Endothelial cell of umbilical vein (primary cell): ENCODE data around the gene DENND1A. TPM values are rescaled to one million over a fixed set of nuclear protein-coding genes. Genes with fewer than 3 reads are reported as not detected.

ENCODE experiments used
- BruUV-seq: library from RNA; stranded (reverse); fragments of 400-500 nt; replicated peaks from 2 replicates; lab custom pipeline; 2021; lab: Mats Ljungman, UMichigan
- CTCF ChIA-PET: fragments of 300-600, 350-600 bp; sonication (Branson Sonifier 250); formaldehyde crosslinking; loops from one replicate; lab custom pipeline; 2021; ENCODE audit warnings: antibody characterized with exemption, inconsistent platforms; lab: Charles Lee
- POLR2A ChIA-PET: fragments of 300-600, 350-600 bp; sonication (Branson Sonifier 250); formaldehyde crosslinking; loops from one replicate; lab custom pipeline; 2021; ENCODE audit warnings: antibody characterized with exemption, inconsistent platforms; lab: Charles Lee
- DNase-seq: peaks from one replicate; pipeline ENCODE4 v3.0.0-alpha.2; 2011; ENCODE audit warnings: low read depth, low spot score
- FAIRE-seq: peaks from 2 replicates; lab custom pipeline; 2011; peaks lifted over from hg19 to GRCh38; lab: Jason Lieb, UNC
- H2AFZ ChIP-seq: 2 replicates; pipeline ENCODE4 v1.6.0; 2012; ENCODE audit warnings: low read depth, low read length, control low read depth, inconsistent platforms
- H3K27ac ChIP-seq: 2 replicates; pipeline ENCODE4 v1.5.1; 2011; ENCODE audit warnings: low read depth, mild to moderate bottlenecking, control low read depth, low read length, moderate library complexity; ENCODE audit not compliant: insufficient read depth
- H3K27me3 ChIP-seq, 2 experiments: 2 replicates each; pipeline versions ENCODE4 v1.6.0 to v1.6.1; 2011; ENCODE audit warnings: low read length in 2 of 2, mixed read lengths in 1 of 2; ENCODE audit not compliant: control insufficient read depth in 2 of 2, insufficient read depth in 2 of 2
- H3K36me3 ChIP-seq, 2 experiments: 2 replicates in 1 of 2; 3 replicates in 1 of 2; pipeline ENCODE4 v1.5.1; 2011; ENCODE audit warnings: low read length in 2 of 2, mild to moderate bottlenecking in 1 of 2, moderate library complexity in 1 of 2; ENCODE audit not compliant: control insufficient read depth in 2 of 2, insufficient read depth in 2 of 2; ENCODE audit errors: extremely low read depth in 1 of 2
- H3K4me1 ChIP-seq: 3 replicates; pipeline ENCODE4 v1.5.1; 2011; ENCODE audit warnings: mild to moderate bottlenecking, low read length; ENCODE audit not compliant: control insufficient read depth, insufficient read depth; ENCODE audit errors: extremely low read depth
- H3K4me2 ChIP-seq: 2 replicates; pipeline ENCODE4 v1.6.1; 2011; ENCODE audit warnings: low read length, control low read depth, mixed read lengths; ENCODE audit not compliant: insufficient read depth
- H3K4me3 ChIP-seq, 3 experiments: fragments of 200-600 bp in 1 of 3; sonication (generic), shearing (Covaris generic) in 1 of 3; replicated peaks in 1 of 3; 2 replicates each; pipeline ENCODE4 v1.5.1; 2011 to 2016; ENCODE audit warnings: control low read depth in 3 of 3, low read length in 3 of 3, mild to moderate bottlenecking in 2 of 3, inconsistent platforms in 1 of 3, low read depth in 1 of 3, moderate library complexity in 1 of 3; ENCODE audit not compliant: insufficient read depth in 1 of 3
- H3K79me2 ChIP-seq: 2 replicates; pipeline ENCODE4 v1.6.0; 2012; ENCODE audit warnings: low read length, inconsistent platforms; ENCODE audit not compliant: control insufficient read depth, insufficient read depth
- H3K9ac ChIP-seq: replicated peaks from 2 replicates; pipeline ENCODE3; 2011; ENCODE audit warnings: low read length, control low read depth; ENCODE audit not compliant: insufficient read depth; ENCODE audit errors: extremely low read depth
- H3K9me1 ChIP-seq: replicated peaks from 3 replicates; pipeline ENCODE4 v1.6.0; 2011; ENCODE audit warnings: mild to moderate bottlenecking, low read length; ENCODE audit not compliant: control insufficient read depth, insufficient read depth; ENCODE audit errors: extremely low read depth
- H3K9me3 ChIP-seq: replicated peaks from 2 replicates; pipeline ENCODE4 v1.5.1; 2012; ENCODE audit warnings: low read length, inconsistent platforms; ENCODE audit not compliant: control insufficient read depth, insufficient read depth
- H4K20me1 ChIP-seq: replicated peaks from 2 replicates; pipeline ENCODE3; 2011; ENCODE audit warnings: mild to moderate bottlenecking, low read length; ENCODE audit not compliant: control insufficient read depth, insufficient read depth; ENCODE audit errors: extremely low read depth
- CTCF ChIP-seq, 2 donors: IDR thresholded peaks; 1 replicate in 1 of 2; 2 replicates in 1 of 2; pipeline ENCODE4 v1.5.1; 2011; ENCODE audit warnings: low read length in 2 of 2, mild to moderate bottlenecking in 2 of 2, moderate library complexity in 2 of 2, control low read depth in 1 of 2, inconsistent platforms in 1 of 2, low read depth in 1 of 2; ENCODE audit not compliant: insufficient read depth in 1 of 2; ENCODE audit errors: extremely low read depth in 1 of 2
- EZH2 ChIP-seq: IDR thresholded peaks from 2 replicates; pipeline ENCODE4 v1.6.1; 2012; ENCODE audit warnings: borderline replicate concordance, low read depth, mild to moderate bottlenecking, moderate library complexity, low read length, inconsistent platforms; ENCODE audit not compliant: severe bottlenecking
- FOS ChIP-seq: IDR thresholded peaks from 2 replicates; pipeline ENCODE4 v1.6.1; 2011; ENCODE audit warnings: mild to moderate bottlenecking, low read length, moderate library complexity, borderline replicate concordance; ENCODE audit not compliant: insufficient read depth
- GATA2 ChIP-seq: IDR thresholded peaks from 2 replicates; pipeline ENCODE4 v1.7.0; 2011; ENCODE audit warnings: low read depth, mild to moderate bottlenecking, moderate library complexity, mixed read lengths, low read length; ENCODE audit not compliant: insufficient read length, insufficient read depth
- JUN ChIP-seq: IDR thresholded peaks from 2 replicates; pipeline ENCODE4 v1.6.1; 2011; ENCODE audit warnings: borderline replicate concordance, low read depth; ENCODE audit not compliant: insufficient read length, insufficient read depth
- MYC ChIP-seq: IDR thresholded peaks from one replicate; pipeline ENCODE4 v1.6.1; 2011; ENCODE audit warnings: mild to moderate bottlenecking, low read depth, low read length
- POLR2A ChIP-seq: IDR thresholded peaks from 2 replicates; pipeline ENCODE4 v1.6.1; 2012; ENCODE audit warnings: low read depth, mild to moderate bottlenecking, control low read depth, low read length
- POLR2AphosphoS5 ChIP-seq: IDR thresholded peaks from 2 replicates; pipeline ENCODE4 v1.6.1; 2012; ENCODE audit warnings: low read depth, mild to moderate bottlenecking, control low read depth, low read length, moderate library complexity; ENCODE audit not compliant: insufficient read depth
- dilution Hi-C: fragments of 300-500 bp; cut with MboI; formaldehyde crosslinking; loops from one replicate; pipeline ENCODE4 v1.15.0; 2019; ENCODE audit warnings: low sequenced_read_pairs; ENCODE audit not compliant: extremely low pct_ligation_motif_present
- intact Hi-C: fragments of 100-400 bp; cut with micrococcal nuclease; formaldehyde crosslinking; loops from one replicate; pipeline ENCODE4 v1.10.0; 2022
- polyA plus RNA-seq, 4 experiments: library from polyadenylated mRNA; depleted of rRNA in 3 of 4; stranded (reverse) in 3 of 4; unstranded in 1 of 4; fragments of >200 nt; gene quantifications; 2 replicates each; pipeline versions ENCODE4 v1.2.1 to v1.2.3, GENCODE V29; 2011 to 2012; ENCODE audit warnings: missing spikeins in 1 of 4
- total RNA-seq: library from RNA; stranded (reverse); gene quantifications from 2 replicates; pipeline ENCODE4 v1.2.3, GENCODE V29; 2021
- TF ChIP-seq, protein P1 (sequence below): IDR thresholded peaks from 2 replicates; pipeline ENCODE4 v1.6.1; 2011; ENCODE audit not compliant: insufficient read depth, insufficient read length

The DENND1A gene
- total and polyA plus RNA-seq, 2 donors (not counting 3 experiments of a cell fraction or from before 2014, with no cell fraction given), result 18.5 to 24.5 TPM

GRCh38 chr9:123469282-123469681, 460.6 kb downstream of the DENND1A start:
- intact Hi-C loops, result no loop called here
- no TSS peak for BruUV-seq
- Histone ChIP-seq H3K27me3 (no peaks in the 10 kb centered on the region), H3K9me3 (no peaks in the 10 kb centered on the region), H3K36me3 (no peaks in the 10 kb centered on the region), H3K4me3 (no peak overlapping the region), H4K20me1 (no peaks in the 10 kb centered on the region), H3K79me2 (no peaks in the 10 kb centered on the region), H3K9me1 (no peaks in the 10 kb centered on the region), H2AFZ (no peak overlapping the region), H3K4me1 (no peaks in the 10 kb centered on the region), H3K4me2 (no peak overlapping the region), H3K27ac (no peak overlapping the region), H3K9ac (no peak overlapping the region)
- DNase-seq (no peak), FAIRE-seq (no peak)
- no peak for TF ChIP-seq FOS
- TF ChIP-seq GATA2, result no peak
- TF ChIP-seq EZH2, result no peak
- no peak for TF ChIP-seq JUN
- TF ChIP-seq MYC, result no peak
- TF ChIP-seq, protein P1, sequence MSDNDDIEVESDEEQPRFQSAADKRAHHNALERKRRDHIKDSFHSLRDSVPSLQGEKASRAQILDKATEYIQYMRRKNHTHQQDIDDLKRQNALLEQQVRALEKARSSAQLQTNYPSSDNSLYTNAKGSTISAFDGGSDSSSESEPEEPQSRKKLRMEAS, result no peak
- no peak for TF ChIP-seq POLR2A
- no peak for TF ChIP-seq POLR2AphosphoS5
- no peak for TF ChIP-seq CTCF (IDR thresholded peaks at IDR 0.05; ENCODE audit: extremely low read depth in 1 of 2, insufficient read depth in 1 of 2, low read depth in 1 of 2, low read length in 2 of 2)
- ChIA-PET POLR2A (no interaction called here), CTCF (interaction anchor here (1.5 kb wide), 1 partner anchor 10 kb away, joined by 3 read pairs; no protein-coding TSS in a partner anchor)
- dilution Hi-C loops, result no loop called here
